H9 (cell line): ENCODE results near the gene FABP7. TPM values are rescaled to one million over a fixed set of nuclear protein-coding genes. Genes with fewer than 3 reads are reported as not detected.

Source experiments
- DNase-seq: peaks from one replicate; pipeline ENCODE4 v3.0.0-alpha.2; 2017
- H2AFZ ChIP-seq: one replicate; pipeline ENCODE4 v1.6.1; 2013; ENCODE audit warnings: mild to moderate bottlenecking, low read length, control low read depth, moderate library complexity
- H2AK5ac ChIP-seq: 2 replicates; pipeline ENCODE4 v1.6.1; 2013; ENCODE audit warnings: low read length, control low read depth, mixed read lengths; ENCODE audit not compliant: insufficient read length
- H2BK120ac ChIP-seq: one replicate; pipeline ENCODE4 v1.6.1; 2013; ENCODE audit warnings: low read depth, mild to moderate bottlenecking, low read length, control low read depth, inconsistent platforms; ENCODE audit not compliant: poor library complexity, severe bottlenecking
- H2BK12ac ChIP-seq: 2 replicates; pipeline ENCODE4 v1.6.1; 2013; ENCODE audit warnings: low read length, control low read depth, mixed read lengths, low read depth; ENCODE audit not compliant: insufficient read length
- H2BK15ac ChIP-seq: 2 replicates; pipeline ENCODE4 v1.6.1; 2013; ENCODE audit warnings: low read depth, low read length, control low read depth
- H2BK20ac ChIP-seq: one replicate; pipeline ENCODE4 v1.6.1; 2013; ENCODE audit warnings: low read depth, mild to moderate bottlenecking, low read length, control low read depth, inconsistent platforms; ENCODE audit not compliant: poor library complexity, severe bottlenecking
- H2BK5ac ChIP-seq: 2 replicates; pipeline ENCODE4 v1.6.1; 2013; ENCODE audit warnings: low read length, control low read depth, mixed read lengths; ENCODE audit not compliant: insufficient read length
- H3K14ac ChIP-seq: 2 replicates; pipeline ENCODE4 v1.6.1; 2013; ENCODE audit warnings: low read length, control low read depth; ENCODE audit not compliant: insufficient read depth
- H3K18ac ChIP-seq: 2 replicates; pipeline ENCODE4 v1.6.1; 2013; ENCODE audit warnings: low read depth, mild to moderate bottlenecking, mixed read lengths, low read length, control low read depth; ENCODE audit not compliant: insufficient read length
- H3K23ac ChIP-seq: 2 replicates; pipeline ENCODE4 v1.6.1; 2013; ENCODE audit warnings: low read length, control low read depth, mixed read lengths, low read depth; ENCODE audit not compliant: insufficient read length
- H3K23me2 ChIP-seq: 2 replicates; pipeline ENCODE4 v1.6.1; 2013; ENCODE audit warnings: low read depth, mild to moderate bottlenecking, mixed read lengths, low read length, control low read depth; ENCODE audit not compliant: insufficient read length, poor library complexity, severe bottlenecking
- H3K27ac ChIP-seq: 2 replicates; pipeline ENCODE4 v1.5.1; 2013; ENCODE audit warnings: low read length, control low read depth, mixed read lengths, low read depth; ENCODE audit not compliant: insufficient read length
- H3K27me3 ChIP-seq: 2 replicates; pipeline ENCODE4 v1.6.1; 2013; ENCODE audit warnings: low read length, control low read depth, inconsistent platforms; ENCODE audit not compliant: insufficient read depth
- H3K4ac ChIP-seq: 2 replicates; pipeline ENCODE4 v1.6.1; 2013; ENCODE audit warnings: low read depth, mild to moderate bottlenecking, control low read depth, inconsistent platforms, low read length, moderate library complexity
- H3K4me1 ChIP-seq: 2 replicates; pipeline ENCODE4 v1.6.1; 2013; ENCODE audit warnings: low read length, control low read depth, inconsistent platforms; ENCODE audit not compliant: insufficient read depth
- H3K4me2 ChIP-seq: 2 replicates; pipeline ENCODE4 v1.6.1; 2013; ENCODE audit warnings: low read length, control low read depth, mixed read lengths; ENCODE audit not compliant: insufficient read length, insufficient read depth
- H3K56ac ChIP-seq: 2 replicates; pipeline ENCODE4 v1.6.1; 2013; ENCODE audit warnings: low read depth, mild to moderate bottlenecking, mixed read lengths, low read length, control low read depth; ENCODE audit not compliant: insufficient read length
- H3K79me1 ChIP-seq: 2 replicates; pipeline ENCODE4 v1.6.1; 2013; ENCODE audit warnings: low read depth, mild to moderate bottlenecking, moderate library complexity, low read length, control low read depth, inconsistent platforms; ENCODE audit not compliant: insufficient read depth, poor library complexity, severe bottlenecking
- H3K79me2 ChIP-seq: 2 replicates; pipeline ENCODE4 v1.6.1; 2013; ENCODE audit warnings: low read length, control low read depth, inconsistent platforms; ENCODE audit not compliant: insufficient read depth
- H3K9ac ChIP-seq: 2 replicates; pipeline ENCODE4 v1.6.1; 2013; ENCODE audit warnings: low read length, control low read depth, mixed read lengths; ENCODE audit not compliant: insufficient read length; ENCODE audit errors: extremely low read depth
- H3K9me3 ChIP-seq: one replicate; pipeline ENCODE4 v1.6.1; 2013; ENCODE audit warnings: low read depth, low read length, inconsistent platforms; ENCODE audit not compliant: control insufficient read depth
- H3T11ph ChIP-seq: one replicate; pipeline ENCODE4 v1.6.1; 2013; ENCODE audit warnings: mild to moderate bottlenecking, low read length, control low read depth, inconsistent platforms
- H4K20me1 ChIP-seq: one replicate; pipeline ENCODE4 v1.6.1; 2013; ENCODE audit not compliant: control insufficient read depth, insufficient read length, insufficient read depth
- H4K5ac ChIP-seq: 2 replicates; pipeline ENCODE4 v1.6.1; 2013; ENCODE audit warnings: low read depth, mild to moderate bottlenecking, mixed read lengths, low read length, control low read depth; ENCODE audit not compliant: insufficient read length
- H4K8ac ChIP-seq: replicated peaks from 2 replicates; pipeline ENCODE4 v1.6.1; 2013; ENCODE audit warnings: low read length, control low read depth, mixed read lengths, low read depth; ENCODE audit not compliant: insufficient read length
- H4K91ac ChIP-seq: 2 replicates; pipeline ENCODE4 v1.6.1; 2013; ENCODE audit warnings: low read depth, mild to moderate bottlenecking, moderate library complexity, mixed read lengths, low read length, control low read depth; ENCODE audit not compliant: insufficient read length
- H3K27ac Mint-ChIP-seq, 3 experiments: 2 replicates in 2 of 3; 3 replicates in 1 of 3; pipeline ENCODE4 v1.8.0; 2020 to 2021; ENCODE audit warnings: mixed read lengths in 3 of 3, mild to moderate bottlenecking in 1 of 3, moderate library complexity in 1 of 3
- H3K27me3 Mint-ChIP-seq: 2 replicates; pipeline ENCODE4 v1.8.0; 2021; ENCODE audit warnings: low read depth, mild to moderate bottlenecking, moderate library complexity, mixed read lengths
- H3K36me3 Mint-ChIP-seq, 3 experiments: 2 replicates in 2 of 3; 3 replicates in 1 of 3; pipeline ENCODE4 v1.8.0; 2020 to 2021; ENCODE audit warnings: low read depth in 3 of 3, mixed read lengths in 3 of 3; ENCODE audit not compliant: insufficient read depth in 1 of 3
- H3K4me1 Mint-ChIP-seq, 2 experiments: 2 replicates each; pipeline ENCODE4 v1.8.0; 2020; ENCODE audit warnings: mixed read lengths in 2 of 2
- H3K4me3 Mint-ChIP-seq, 2 experiments: 2 replicates in 1 of 2; 3 replicates in 1 of 2; pipeline ENCODE4 v1.8.0; 2020 to 2021; ENCODE audit warnings: mild to moderate bottlenecking in 2 of 2, mixed read lengths in 2 of 2, moderate library complexity in 1 of 2
- H3K9me3 Mint-ChIP-seq, 2 experiments: 2 replicates in 1 of 2; 3 replicates in 1 of 2; pipeline ENCODE4 v1.8.0; 2020; ENCODE audit warnings: mild to moderate bottlenecking in 2 of 2, mixed read lengths in 2 of 2, moderate library complexity in 1 of 2
- WGBS: extraction: QIAGEN DNeasy Blood & Tissue Kit; methylation state at CpG from one replicate; pipeline ENCODE4 v1.1.7; 2013; ENCODE audit warnings: missing lambda C conversion rate, low lambda C conversion rate, mixed read lengths; ENCODE audit not compliant: insufficient read length; ENCODE audit errors: extremely low coverage; 5-methylcytosine and 5-hydroxymethylcytosine counted together
- total RNA-seq: library from RNA; stranded (reverse); gene quantifications from 2 replicates; pipeline ENCODE4 v1.2.1, GENCODE V29; 2021
- TF ChIP-seq, protein P1 (sequence below): fragments of 200-600 bp; sonication (generic); conservative IDR thresholded peaks from 3 replicates; pipeline ENCODE4 v1.8.0; 2021; ENCODE audit warnings: antibody characterized with exemption, mild to moderate bottlenecking

Gene FABP7
- total RNA-seq, 1 experiment from 2014 or later, result 3.9 TPM

DNA sequence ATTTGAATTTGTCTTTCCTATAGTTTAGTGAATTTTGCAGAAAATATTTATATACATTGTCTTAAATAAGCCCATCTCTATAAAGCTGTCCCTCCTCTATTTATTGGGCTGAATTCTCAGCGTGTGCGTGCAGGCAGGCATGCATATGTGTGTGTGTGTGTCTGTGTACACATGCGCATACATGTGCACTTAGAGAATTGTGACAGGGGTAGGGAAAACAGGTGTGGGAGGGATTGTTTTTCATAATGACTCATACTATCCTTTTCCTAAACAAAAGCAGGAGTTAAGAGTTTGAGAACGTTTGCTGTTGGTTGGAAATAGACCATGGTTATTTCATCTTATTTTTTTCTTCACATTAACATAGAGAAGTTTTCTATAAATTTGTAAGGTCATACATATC, 43.4 kb upstream of the FABP7 start:
- peaks cover 21 to 30% of the 10 kb centered on the region in 2 experiments for H3K4me1 Mint-ChIP-seq
- H3K27ac Mint-ChIP-seq, result peak overlapping the region in 1 of 3 experiments; percentile 9; a peak in 1 of 7 replicates
- Histone ChIP-seq H4K8ac (no peak overlapping the region), H2BK15ac (no peak overlapping the region), H3K56ac (no peak overlapping the region), H3K9me3 (no peaks in the 10 kb centered on the region), H3K9ac (no peak overlapping the region), H3K4me2 (no peak overlapping the region), H3K79me1 (no peaks in the 10 kb centered on the region), H3K23me2 (no peaks in the 10 kb centered on the region), H2BK120ac (no peak overlapping the region), H3K4ac (no peak overlapping the region), H2BK20ac (no peak overlapping the region), H3K27me3 (no peaks in the 10 kb centered on the region), H2AFZ (no peak overlapping the region), H4K91ac (no peak overlapping the region), H4K20me1 (no peaks in the 10 kb centered on the region), H3K79me2 (no peaks in the 10 kb centered on the region), H3K4me1 (peaks cover 2% of the 10 kb centered on the region), H3T11ph (no peak overlapping the region), H2AK5ac (no peak overlapping the region), H3K27ac (no peak overlapping the region), H3K18ac (no peak overlapping the region), H3K23ac (no peak overlapping the region), H2BK5ac (no peak overlapping the region), H2BK12ac (no peak overlapping the region), H3K14ac (no peak overlapping the region), H4K5ac (no peak overlapping the region)
- no peaks in the 10 kb centered on the region; a peak in 1 of 7 replicates for H3K36me3 Mint-ChIP-seq
- no peak for DNase-seq
- H3K27me3 Mint-ChIP-seq, result no peaks in the 10 kb centered on the region
- WGBS, result no CpG with 5 or more reads among the region's 4 CpGs
- TF ChIP-seq, protein P1, sequence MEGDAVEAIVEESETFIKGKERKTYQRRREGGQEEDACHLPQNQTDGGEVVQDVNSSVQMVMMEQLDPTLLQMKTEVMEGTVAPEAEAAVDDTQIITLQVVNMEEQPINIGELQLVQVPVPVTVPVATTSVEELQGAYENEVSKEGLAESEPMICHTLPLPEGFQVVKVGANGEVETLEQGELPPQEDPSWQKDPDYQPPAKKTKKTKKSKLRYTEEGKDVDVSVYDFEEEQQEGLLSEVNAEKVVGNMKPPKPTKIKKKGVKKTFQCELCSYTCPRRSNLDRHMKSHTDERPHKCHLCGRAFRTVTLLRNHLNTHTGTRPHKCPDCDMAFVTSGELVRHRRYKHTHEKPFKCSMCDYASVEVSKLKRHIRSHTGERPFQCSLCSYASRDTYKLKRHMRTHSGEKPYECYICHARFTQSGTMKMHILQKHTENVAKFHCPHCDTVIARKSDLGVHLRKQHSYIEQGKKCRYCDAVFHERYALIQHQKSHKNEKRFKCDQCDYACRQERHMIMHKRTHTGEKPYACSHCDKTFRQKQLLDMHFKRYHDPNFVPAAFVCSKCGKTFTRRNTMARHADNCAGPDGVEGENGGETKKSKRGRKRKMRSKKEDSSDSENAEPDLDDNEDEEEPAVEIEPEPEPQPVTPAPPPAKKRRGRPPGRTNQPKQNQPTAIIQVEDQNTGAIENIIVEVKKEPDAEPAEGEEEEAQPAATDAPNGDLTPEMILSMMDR, result no peak
- peaks cover under 1% of the 10 kb centered on the region in 2 experiments; a peak in 2 of 5 replicates for H3K9me3 Mint-ChIP-seq
- no peak overlapping the region for H3K4me3 Mint-ChIP-seq
